ENCODE results near the gene CBX4. TPM values are rescaled to one million over a fixed set of nuclear protein-coding genes. Genes with fewer than 3 reads are reported as not detected.

Gene CBX4
- total and polyA plus RNA-seq, 2 of the 4 experiments (the other 2 are of a cell fraction) = 3.2 to 9.4 TPM

DNA sequence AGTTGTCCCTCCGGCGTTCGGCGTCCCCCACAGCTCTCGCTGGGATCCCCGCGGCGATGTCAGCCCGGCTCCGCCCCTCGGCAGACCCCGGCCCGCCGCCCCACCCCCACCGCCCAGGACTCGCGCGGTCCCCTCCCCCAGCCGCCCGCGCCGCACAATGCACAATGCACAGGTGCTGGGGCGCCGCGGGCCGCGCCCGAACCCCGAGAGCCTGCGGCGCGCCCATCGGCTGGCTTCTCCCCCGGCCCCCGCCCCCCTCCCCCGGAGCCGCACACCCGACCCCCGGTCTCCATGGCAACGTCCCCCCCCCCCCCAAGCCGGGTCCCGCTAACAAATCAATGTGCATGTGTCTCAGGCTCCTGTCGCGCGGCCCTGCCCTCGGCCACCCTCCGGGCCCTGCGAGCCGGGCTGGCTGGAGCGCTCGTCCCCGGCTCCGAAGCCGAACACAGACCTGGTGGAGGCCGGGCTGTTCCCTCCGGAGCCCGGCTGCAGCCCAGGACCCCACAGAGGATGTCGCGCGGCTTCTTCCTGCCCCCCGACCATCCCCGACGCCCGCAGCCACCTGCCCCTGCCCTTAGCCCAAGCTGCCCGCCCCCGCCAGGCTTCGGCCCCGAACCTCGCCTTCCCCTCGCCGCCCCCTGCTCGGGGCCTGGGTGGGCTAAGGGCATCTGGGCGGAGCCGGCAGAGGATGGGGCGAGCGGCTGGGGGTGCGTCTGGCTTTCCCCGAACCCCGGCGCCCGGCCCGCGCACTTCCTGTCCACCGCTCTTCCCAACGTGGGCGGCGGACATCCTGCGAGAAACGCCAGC is 41.5 kb downstream of the CBX4 start:
- H2AFZ ChIP-seq (replicated peaks; ENCODE audit: low read length, poor library complexity) = peak overlapping the region; percentile 80
- peak overlapping the region; percentile 21; the same call in 1 of the 2 replicates for H3K4me2 ChIP-seq (ENCODE audit: low read depth, low read length)
- DNase-seq = no peak
- H3K4ac ChIP-seq (ENCODE audit: low read depth, low read length) = 0 out of 2 replicates have a peak overlapping the region, but pooled peaks have one; percentile 8
- no peak overlapping the region for H4K8ac ChIP-seq (ENCODE audit: low read depth in 2 of 2, low read length in 2 of 2)
- H2BK15ac ChIP-seq (ENCODE audit: low read depth, low read length) = no peak overlapping the region
- H3K9me3 ChIP-seq (ENCODE audit: control insufficient read depth, insufficient read depth, low read length) = no peaks in the 10 kb centered on the region; the same call in 1 of the 2 replicates
- H3K4me1 ChIP-seq (ENCODE audit: control insufficient read depth, insufficient read depth, low read length) = peaks cover 14% of the 10 kb centered on the region
- H3K9ac ChIP-seq (ENCODE audit: low read depth, low read length) = no peak overlapping the region
- peaks cover 51% of the 10 kb centered on the region for H3K27me3 ChIP-seq (ENCODE audit: control insufficient read depth, insufficient read depth, low read length)
- no peak for TF ChIP-seq MAZ (IDR thresholded peaks at IDR 0.05; ENCODE audit: borderline replicate concordance, low read depth, low read length)
- TF ChIP-seq, protein P1, sequence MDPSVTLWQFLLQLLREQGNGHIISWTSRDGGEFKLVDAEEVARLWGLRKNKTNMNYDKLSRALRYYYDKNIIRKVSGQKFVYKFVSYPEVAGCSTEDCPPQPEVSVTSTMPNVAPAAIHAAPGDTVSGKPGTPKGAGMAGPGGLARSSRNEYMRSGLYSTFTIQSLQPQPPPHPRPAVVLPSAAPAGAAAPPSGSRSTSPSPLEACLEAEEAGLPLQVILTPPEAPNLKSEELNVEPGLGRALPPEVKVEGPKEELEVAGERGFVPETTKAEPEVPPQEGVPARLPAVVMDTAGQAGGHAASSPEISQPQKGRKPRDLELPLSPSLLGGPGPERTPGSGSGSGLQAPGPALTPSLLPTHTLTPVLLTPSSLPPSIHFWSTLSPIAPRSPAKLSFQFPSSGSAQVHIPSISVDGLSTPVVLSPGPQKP (IDR thresholded peaks at IDR 0.05; ENCODE audit: borderline replicate concordance, low read depth, low read length) = no peak
- H3K4me3 ChIP-seq (ENCODE audit: insufficient read depth, low read depth, low read length) = peak overlapping the region; percentile 44
- in situ Hi-C loops (cut with MboI; ENCODE audit: low sequenced_read_pairs) (no loop called here), intact Hi-C loops (cut with micrococcal nuclease) (no loop called here), dilution Hi-C loops (cut with HindIII; ENCODE audit: low sequenced_read_pairs, unreplicated experiment) (no loop called here)
- WGBS, 2 experiments (ENCODE audit: extremely low coverage in 2 of 2, insufficient read length in 1 of 2) = 7% methylated on average over 34 of the region's 89 CpGs; no CpG with 5 or more reads in 1 of the 2 experiments
- ChIA-PET POLR2A (ENCODE audit: unreplicated experiment) (interaction anchor here (0.6 kb wide), 2 partner anchors 21 to 49 kb away, joined by 7 to 8 read pairs; no protein-coding TSS in a partner anchor), CTCF (no interaction called here)
- H2AK9ac ChIP-seq (replicated peaks; ENCODE audit: low read depth, low read length, poor library complexity) = no peak overlapping the region
- no peak overlapping the region for H3K27ac ChIP-seq (ENCODE audit: insufficient read depth, low read length)
- no peak overlapping the region for H3K18ac ChIP-seq (ENCODE audit: low read depth, low read length)
- H4K20me1 ChIP-seq (ENCODE audit: insufficient read depth, low read length) = peaks cover 14% of the 10 kb centered on the region
- H3K56ac ChIP-seq (ENCODE audit: extremely low read depth, insufficient read depth, low read length) = no peak overlapping the region
- no peak overlapping the region for H4K91ac ChIP-seq (ENCODE audit: insufficient read depth, low read depth, low read length)
- H3K79me1 ChIP-seq (ENCODE audit: low read depth in 1 of 2, low read length in 2 of 2) = peaks cover 8 to 23% of the 10 kb centered on the region in 2 experiments; a peak in 2 of 4 replicates
- 0 out of 2 replicates have a peak overlapping the region, but pooled peaks have one; percentile 8 for H2AK5ac ChIP-seq (ENCODE audit: low read depth, low read length)
- no peak overlapping the region for H2BK20ac ChIP-seq (ENCODE audit: low read depth, low read length)
- no peak overlapping the region for H3K23ac ChIP-seq (ENCODE audit: low read depth, low read length)
- no peak overlapping the region for H2BK5ac ChIP-seq (ENCODE audit: low read depth, low read length, poor library complexity, severe bottlenecking)
- H4K5ac ChIP-seq (ENCODE audit: low read depth, low read length) = no peak overlapping the region
- ATAC-seq (ENCODE audit: low read depth) = peak; percentile 0; the same call in 1 of the 2 replicates
- H3K14ac ChIP-seq (replicated peaks; ENCODE audit: low read depth, low read length) = no peak overlapping the region
- H2BK120ac ChIP-seq (ENCODE audit: low read depth, low read length) = no peak overlapping the region
- no TSS peak for BruUV-seq (replicated peaks)
- H3K9me1 ChIP-seq (ENCODE audit: insufficient read depth, low read length) = peaks cover 5% of the 10 kb centered on the region; the same call in 1 of the 2 replicates
- H3K36me3 ChIP-seq (ENCODE audit: control insufficient read depth, insufficient read depth, low read length) = peaks cover 9% of the 10 kb centered on the region; the same call in 1 of the 2 replicates

Data from IMR-90 (cell line).